ENCODE data around the gene LRRK1. TPM values are rescaled to one million over a fixed set of nuclear protein-coding genes. Genes with fewer than 3 reads are reported as not detected.

The LRRK1 gene
- polyA plus RNA-seq, 1 of the 3 experiments (the other 2 are of a cell fraction): 6.9 TPM

DNA sequence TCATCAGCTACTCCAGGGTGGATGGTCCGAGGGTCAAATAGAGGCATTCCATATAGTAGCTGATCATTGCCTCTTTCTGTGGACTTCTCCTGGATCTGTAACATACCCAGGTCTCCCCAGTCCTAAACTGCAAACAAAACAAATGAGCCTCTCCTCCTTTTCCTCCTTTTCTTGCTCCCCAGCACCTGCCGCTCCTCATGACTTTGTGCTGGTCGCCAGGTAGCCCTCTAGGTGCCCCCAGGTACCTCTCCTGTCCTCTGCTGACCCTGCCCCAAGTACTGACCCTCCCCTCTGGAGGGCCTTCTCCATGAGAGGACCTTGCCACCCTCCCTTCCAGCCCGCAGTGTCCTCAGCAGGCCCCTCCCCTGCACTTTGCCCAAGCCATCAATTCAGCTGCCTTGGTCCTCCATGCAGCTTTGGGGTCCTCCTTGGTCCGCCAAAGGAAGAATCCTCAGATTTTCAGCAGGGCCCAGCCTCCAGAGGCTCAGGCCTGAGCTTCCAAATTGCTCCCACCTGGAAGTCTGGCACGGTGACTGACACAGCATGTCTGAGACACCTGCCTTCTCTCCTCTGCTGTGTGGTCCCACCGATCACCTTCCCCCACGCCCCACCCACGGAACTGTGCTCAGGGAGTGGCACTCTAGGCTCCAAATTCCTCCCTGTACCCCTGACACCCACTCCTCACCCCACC is 111.0 kb downstream of the LRRK1 start:
- Histone ChIP-seq H3K36me3 (replicated peaks in 1 of 2; ENCODE audit: control insufficient read depth in 1 of 2, insufficient read depth in 2 of 2, low read length in 1 of 2) (peaks cover 0 to 16% of the 10 kb centered on the region in 2 experiments), H3K4me2 (no peak overlapping the region), H4K20me1 (ENCODE audit: insufficient read depth) (no peaks in the 10 kb centered on the region), H3K9me3 (peaks cover 10% of the 10 kb centered on the region; the same call in 1 of the 2 replicates), H3F3A (replicated peaks; ENCODE audit: insufficient read depth) (no peaks in the 10 kb centered on the region), H3K4me1 (ENCODE audit: control insufficient read depth in 1 of 2, insufficient read depth in 2 of 2, low read depth in 1 of 2, low read length in 1 of 2) (no peaks in the 10 kb centered on the region), H3K79me2 (ENCODE audit: insufficient read depth) (no peaks in the 10 kb centered on the region), H3K27ac (ENCODE audit: low read depth in 2 of 2, low read length in 1 of 2) (no peak overlapping the region), H3K9me2 (no peaks in the 10 kb centered on the region), H3K27me3 (ENCODE audit: insufficient read depth) (no peaks in the 10 kb centered on the region), H3K9ac (no peak overlapping the region), H2AFZ (ENCODE audit: low read depth) (no peak overlapping the region), H3K4me3 (ENCODE audit: low read depth in 2 of 2, low read length in 1 of 2) (no peak overlapping the region)
- ChIA-PET POLR2A (no interaction called here), CTCF (interaction anchor here (0.6 to 1.3 kb wide), 5 partner anchors 11 to 892 kb away, joined by 3 to 5 read pairs (median 4); no protein-coding TSS in a partner anchor)
- TF ChIP-seq FOXJ3 (CRISPR knock-in tag; IDR thresholded peaks at IDR 0.05): no peak
- no peak for TF ChIP-seq POLR2AphosphoS5 (IDR thresholded peaks at IDR 0.05; ENCODE audit: low read depth, low read length)
- TF ChIP-seq CHD2 (IDR thresholded peaks at IDR 0.05; ENCODE audit: low read length, partially characterized antibody): no peak
- TF ChIP-seq, protein P1, sequence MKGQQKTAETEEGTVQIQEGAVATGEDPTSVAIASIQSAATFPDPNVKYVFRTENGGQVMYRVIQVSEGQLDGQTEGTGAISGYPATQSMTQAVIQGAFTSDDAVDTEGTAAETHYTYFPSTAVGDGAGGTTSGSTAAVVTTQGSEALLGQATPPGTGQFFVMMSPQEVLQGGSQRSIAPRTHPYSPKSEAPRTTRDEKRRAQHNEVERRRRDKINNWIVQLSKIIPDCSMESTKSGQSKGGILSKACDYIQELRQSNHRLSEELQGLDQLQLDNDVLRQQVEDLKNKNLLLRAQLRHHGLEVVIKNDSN (IDR thresholded peaks at IDR 0.05; ENCODE audit: borderline replicate concordance, low read depth): no peak
- DNase-seq: no peak
- WGBS (ENCODE audit: low lambda C conversion rate): 84% methylated on average over 5 of the region's 9 CpGs

DNA sequence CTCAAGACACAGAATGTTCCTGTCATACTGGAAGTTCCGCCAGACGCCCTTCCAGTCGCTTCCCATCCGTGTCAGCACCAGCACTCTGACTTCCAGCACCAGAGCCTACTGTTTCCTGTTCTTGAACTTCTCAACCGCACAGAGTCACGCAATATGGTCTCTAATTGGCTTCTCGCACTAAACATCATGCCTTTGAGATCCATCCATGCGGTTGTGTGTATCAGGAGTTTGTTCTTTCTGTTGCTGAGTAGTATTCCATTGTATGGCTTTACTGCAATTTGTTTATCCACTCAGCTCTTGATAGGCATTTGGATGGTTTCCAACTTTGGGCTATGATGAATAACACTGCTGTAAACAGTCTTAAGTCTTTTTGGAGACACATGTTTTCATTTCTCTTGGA is 112.1 kb downstream of the LRRK1 start:
- no peak overlapping the region for H2AFZ ChIP-seq (ENCODE audit: low read depth)
- H3F3A ChIP-seq (replicated peaks; ENCODE audit: insufficient read depth): no peaks in the 10 kb centered on the region
- WGBS (ENCODE audit: low lambda C conversion rate): 95% methylated on average over 8 of the region's 8 CpGs
- DNase-seq: no peak
- no peak overlapping the region for H3K4me2 ChIP-seq
- no peaks in the 10 kb centered on the region for H3K4me1 ChIP-seq (ENCODE audit: control insufficient read depth in 1 of 2, insufficient read depth in 2 of 2, low read depth in 1 of 2, low read length in 1 of 2)
- ChIA-PET CTCF (no interaction called here), POLR2A (no interaction called here)
- peaks cover 0 to 18% of the 10 kb centered on the region in 2 experiments for H3K36me3 ChIP-seq (replicated peaks in 1 of 2; ENCODE audit: control insufficient read depth in 1 of 2, insufficient read depth in 2 of 2, low read length in 1 of 2)
- no peak overlapping the region for H3K9ac ChIP-seq
- H3K4me3 ChIP-seq (ENCODE audit: low read depth in 2 of 2, low read length in 1 of 2): no peak overlapping the region
- H3K9me3 ChIP-seq: peaks cover 20% of the 10 kb centered on the region
- H3K27me3 ChIP-seq (ENCODE audit: insufficient read depth): no peaks in the 10 kb centered on the region
- H3K27ac ChIP-seq (ENCODE audit: low read depth in 2 of 2, low read length in 1 of 2): no peak overlapping the region
- no peak for TF ChIP-seq MEF2A (IDR thresholded peaks at IDR 0.05; ENCODE audit: borderline replicate concordance, low read depth)
- TF ChIP-seq NFIC (IDR thresholded peaks at IDR 0.05; ENCODE audit: borderline replicate concordance): 0 out of 2 replicates have a peak, but pooled peaks have one; percentile 9
- no peaks in the 10 kb centered on the region for H3K79me2 ChIP-seq (ENCODE audit: insufficient read depth)
- H3K9me2 ChIP-seq: no peaks in the 10 kb centered on the region
- no peaks in the 10 kb centered on the region for H4K20me1 ChIP-seq (ENCODE audit: insufficient read depth)

- WGBS (ENCODE audit: low lambda C conversion rate): 91% methylated on average over 3 of the region's 3 CpGs
- H3K9me2 ChIP-seq: no peaks in the 10 kb centered on the region
- peaks cover 20% of the 10 kb centered on the region for H3K9me3 ChIP-seq
- POLR2A ChIA-PET: no interaction called here
- H3F3A ChIP-seq (replicated peaks; ENCODE audit: insufficient read depth): no peaks in the 10 kb centered on the region
- CTCF ChIA-PET: interaction anchor here (1.0 kb wide), 1 partner anchor 25 kb away, joined by 3 read pairs; no protein-coding TSS in a partner anchor
- H2AFZ ChIP-seq (ENCODE audit: low read depth): no peak overlapping the region
- no peaks in the 10 kb centered on the region for H3K4me1 ChIP-seq (ENCODE audit: control insufficient read depth in 1 of 2, insufficient read depth in 2 of 2, low read depth in 1 of 2, low read length in 1 of 2)
- H3K27me3 ChIP-seq (ENCODE audit: insufficient read depth): no peaks in the 10 kb centered on the region
- H3K79me2 ChIP-seq (ENCODE audit: insufficient read depth): no peaks in the 10 kb centered on the region
- no peaks in the 10 kb centered on the region for H4K20me1 ChIP-seq (ENCODE audit: insufficient read depth)
- peaks cover 0 to 18% of the 10 kb centered on the region in 2 experiments for H3K36me3 ChIP-seq (replicated peaks in 1 of 2; ENCODE audit: control insufficient read depth in 1 of 2, insufficient read depth in 2 of 2, low read length in 1 of 2)
- no peak for DNase-seq
- no peak overlapping the region for H3K9ac ChIP-seq
- no peak overlapping the region for H3K4me3 ChIP-seq (ENCODE audit: low read depth in 2 of 2, low read length in 1 of 2)
- H3K4me2 ChIP-seq: no peak overlapping the region
- no peak overlapping the region for H3K27ac ChIP-seq (ENCODE audit: low read depth in 2 of 2, low read length in 1 of 2)
- no peak for TF ChIP-seq ZBTB33 (IDR thresholded peaks at IDR 0.05; ENCODE audit: borderline replicate concordance, low read depth)
- TF ChIP-seq, protein P2, sequence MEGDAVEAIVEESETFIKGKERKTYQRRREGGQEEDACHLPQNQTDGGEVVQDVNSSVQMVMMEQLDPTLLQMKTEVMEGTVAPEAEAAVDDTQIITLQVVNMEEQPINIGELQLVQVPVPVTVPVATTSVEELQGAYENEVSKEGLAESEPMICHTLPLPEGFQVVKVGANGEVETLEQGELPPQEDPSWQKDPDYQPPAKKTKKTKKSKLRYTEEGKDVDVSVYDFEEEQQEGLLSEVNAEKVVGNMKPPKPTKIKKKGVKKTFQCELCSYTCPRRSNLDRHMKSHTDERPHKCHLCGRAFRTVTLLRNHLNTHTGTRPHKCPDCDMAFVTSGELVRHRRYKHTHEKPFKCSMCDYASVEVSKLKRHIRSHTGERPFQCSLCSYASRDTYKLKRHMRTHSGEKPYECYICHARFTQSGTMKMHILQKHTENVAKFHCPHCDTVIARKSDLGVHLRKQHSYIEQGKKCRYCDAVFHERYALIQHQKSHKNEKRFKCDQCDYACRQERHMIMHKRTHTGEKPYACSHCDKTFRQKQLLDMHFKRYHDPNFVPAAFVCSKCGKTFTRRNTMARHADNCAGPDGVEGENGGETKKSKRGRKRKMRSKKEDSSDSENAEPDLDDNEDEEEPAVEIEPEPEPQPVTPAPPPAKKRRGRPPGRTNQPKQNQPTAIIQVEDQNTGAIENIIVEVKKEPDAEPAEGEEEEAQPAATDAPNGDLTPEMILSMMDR (IDR thresholded peaks at IDR 0.05): no peak
- no peak for TF ChIP-seq NFIC (IDR thresholded peaks at IDR 0.05; ENCODE audit: borderline replicate concordance)
- TF ChIP-seq EP300 (IDR thresholded peaks at IDR 0.05; ENCODE audit: borderline replicate concordance in 1 of 2, low read depth in 1 of 2, low read length in 1 of 2): no peak
- no peak for TF ChIP-seq JUND (IDR thresholded peaks at IDR 0.05)
- no peak for TF ChIP-seq SMC3 (IDR thresholded peaks at IDR 0.05; ENCODE audit: low read depth, low read length)
- no peak for TF ChIP-seq PBX3 (IDR thresholded peaks at IDR 0.05)
- no peak for TF ChIP-seq ELF1 (IDR thresholded peaks at IDR 0.05)
- no peak for TF ChIP-seq GABPA (IDR thresholded peaks at IDR 0.05; ENCODE audit: low read depth)
- TF ChIP-seq, protein P3, sequence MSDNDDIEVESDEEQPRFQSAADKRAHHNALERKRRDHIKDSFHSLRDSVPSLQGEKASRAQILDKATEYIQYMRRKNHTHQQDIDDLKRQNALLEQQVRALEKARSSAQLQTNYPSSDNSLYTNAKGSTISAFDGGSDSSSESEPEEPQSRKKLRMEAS (IDR thresholded peaks at IDR 0.05; ENCODE audit: low read depth): no peak
- no peak for TF ChIP-seq RXRA (IDR thresholded peaks at IDR 0.05; ENCODE audit: borderline replicate concordance, low read depth)
Observed at GRCh38 chr15:101033801-101034200, 114.6 kb downstream of the LRRK1 start.
